Measurements from ENCODE around the gene IFI44L. TPM values are rescaled to one million over a fixed set of nuclear protein-coding genes. Genes with fewer than 3 reads are reported as not detected.

IFI44L gene
- total RNA-seq, 2 donors from 2014 or later = 1.2 to 7.4 TPM

DNA sequence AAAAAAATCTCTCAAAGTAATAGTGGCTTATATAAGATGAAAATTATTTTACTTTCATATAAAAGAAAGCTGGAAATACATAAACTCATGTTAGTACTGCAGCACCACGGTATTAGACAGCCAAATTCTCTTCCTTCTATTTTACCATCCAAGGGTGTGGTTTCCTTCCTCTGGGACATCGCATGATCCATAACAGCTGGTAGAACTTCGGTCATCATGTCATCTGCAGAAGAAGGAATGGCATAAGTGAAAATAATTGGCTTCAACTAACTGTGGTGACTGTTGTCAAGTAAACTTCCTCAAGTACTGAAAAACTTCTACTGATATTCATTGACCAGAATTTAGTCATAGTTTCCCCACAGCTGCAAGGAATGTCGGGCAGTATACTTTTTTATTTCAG lies 28.3 kb upstream of the IFI44L start:
- intact Hi-C loops (cut with DNase I) = no loop called here
- Histone ChIP-seq H3K36me3 (no peaks in the 10 kb centered on the region), H3K27ac (no peak overlapping the region), H3K27me3 (replicated peaks; ENCODE audit: insufficient read depth) (no peaks in the 10 kb centered on the region), H3K4me3 (no peak overlapping the region), H3K4me1 (replicated peaks) (no peaks in the 10 kb centered on the region), H3K9me3 (no peaks in the 10 kb centered on the region)
- 71% methylated on average over 4 of the region's 4 CpGs for WGBS
- no peak for DNase-seq (ENCODE audit: low spot score)
- TF ChIP-seq POLR2AphosphoS5 (IDR thresholded peaks at IDR 0.05) (no peak), POLR2A (IDR thresholded peaks at IDR 0.05) (no peak)
- TF ChIP-seq, protein P1, sequence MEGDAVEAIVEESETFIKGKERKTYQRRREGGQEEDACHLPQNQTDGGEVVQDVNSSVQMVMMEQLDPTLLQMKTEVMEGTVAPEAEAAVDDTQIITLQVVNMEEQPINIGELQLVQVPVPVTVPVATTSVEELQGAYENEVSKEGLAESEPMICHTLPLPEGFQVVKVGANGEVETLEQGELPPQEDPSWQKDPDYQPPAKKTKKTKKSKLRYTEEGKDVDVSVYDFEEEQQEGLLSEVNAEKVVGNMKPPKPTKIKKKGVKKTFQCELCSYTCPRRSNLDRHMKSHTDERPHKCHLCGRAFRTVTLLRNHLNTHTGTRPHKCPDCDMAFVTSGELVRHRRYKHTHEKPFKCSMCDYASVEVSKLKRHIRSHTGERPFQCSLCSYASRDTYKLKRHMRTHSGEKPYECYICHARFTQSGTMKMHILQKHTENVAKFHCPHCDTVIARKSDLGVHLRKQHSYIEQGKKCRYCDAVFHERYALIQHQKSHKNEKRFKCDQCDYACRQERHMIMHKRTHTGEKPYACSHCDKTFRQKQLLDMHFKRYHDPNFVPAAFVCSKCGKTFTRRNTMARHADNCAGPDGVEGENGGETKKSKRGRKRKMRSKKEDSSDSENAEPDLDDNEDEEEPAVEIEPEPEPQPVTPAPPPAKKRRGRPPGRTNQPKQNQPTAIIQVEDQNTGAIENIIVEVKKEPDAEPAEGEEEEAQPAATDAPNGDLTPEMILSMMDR (IDR thresholded peaks at IDR 0.05) = no peak

DNA sequence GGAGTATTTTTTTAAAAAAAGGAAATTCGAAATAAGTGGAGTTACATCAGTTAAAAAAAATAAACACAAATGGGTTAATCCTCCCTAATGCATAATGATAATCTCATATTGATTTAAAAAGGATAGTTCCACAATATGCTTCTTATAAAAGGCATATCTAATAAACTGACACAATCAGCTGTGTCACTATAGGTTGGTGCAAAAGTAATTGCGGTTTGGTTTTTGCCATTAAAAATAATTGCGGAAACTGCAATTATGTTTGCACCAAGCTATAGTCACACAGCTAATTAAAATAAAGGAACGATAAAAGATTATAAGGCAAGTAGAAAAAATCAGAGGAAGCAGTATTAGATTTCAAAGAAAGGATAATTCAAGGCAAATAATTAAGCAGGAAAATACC lies 21.0 kb upstream of the IFI44L start:
- TF ChIP-seq POLR2A (IDR thresholded peaks at IDR 0.05) (no peak), POLR2AphosphoS5 (IDR thresholded peaks at IDR 0.05) (no peak)
- TF ChIP-seq, protein P1 (IDR thresholded peaks at IDR 0.05) = no peak
- no peaks in the 10 kb centered on the region for H3K4me1 ChIP-seq (replicated peaks)
- intact Hi-C loops (cut with DNase I) = no loop called here
- no peak overlapping the region for H3K27ac ChIP-seq
- no peaks in the 10 kb centered on the region for H3K9me3 ChIP-seq
- no peaks in the 10 kb centered on the region for H3K36me3 ChIP-seq
- no peak overlapping the region for H3K4me3 ChIP-seq
- WGBS = 77% methylated on average over 4 of the region's 4 CpGs
- no peaks in the 10 kb centered on the region for H3K27me3 ChIP-seq (replicated peaks; ENCODE audit: insufficient read depth)
- no peak for DNase-seq (ENCODE audit: low spot score)

DNA sequence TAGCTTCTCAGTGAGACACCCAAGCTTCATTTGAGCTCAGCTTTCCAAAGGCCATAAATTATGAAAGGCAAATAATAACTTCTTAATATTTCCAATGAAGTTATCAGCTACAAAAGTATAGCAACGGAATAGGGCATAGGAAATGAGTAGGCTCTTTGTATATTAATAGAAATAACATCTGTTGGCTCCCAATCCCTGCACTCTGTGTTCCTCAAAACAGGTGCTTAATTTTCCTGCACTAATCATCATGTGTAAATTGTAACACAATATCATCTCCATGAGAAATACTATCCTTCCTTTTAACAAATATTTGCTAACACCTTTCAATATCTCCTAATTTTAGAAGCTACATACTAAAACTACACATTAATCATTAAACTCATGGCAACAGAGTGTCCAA lies 19.2 kb upstream of the IFI44L start:
- H3K36me3 ChIP-seq = no peaks in the 10 kb centered on the region
- H3K9me3 ChIP-seq = no peaks in the 10 kb centered on the region
- H3K27me3 ChIP-seq (replicated peaks; ENCODE audit: insufficient read depth) = no peaks in the 10 kb centered on the region
- 50% methylated on average over 1 of the region's 1 CpG for WGBS
- DNase-seq (ENCODE audit: low spot score) = no peak
- H3K4me3 ChIP-seq = no peak overlapping the region
- H3K4me1 ChIP-seq (replicated peaks) = no peaks in the 10 kb centered on the region
- H3K27ac ChIP-seq = no peak overlapping the region
- intact Hi-C loops (cut with DNase I) = no loop called here
- TF ChIP-seq, protein P1 (IDR thresholded peaks at IDR 0.05) = no peak
- TF ChIP-seq POLR2AphosphoS5 (IDR thresholded peaks at IDR 0.05) = no peak
- TF ChIP-seq POLR2A (IDR thresholded peaks at IDR 0.05) = no peak

DNA sequence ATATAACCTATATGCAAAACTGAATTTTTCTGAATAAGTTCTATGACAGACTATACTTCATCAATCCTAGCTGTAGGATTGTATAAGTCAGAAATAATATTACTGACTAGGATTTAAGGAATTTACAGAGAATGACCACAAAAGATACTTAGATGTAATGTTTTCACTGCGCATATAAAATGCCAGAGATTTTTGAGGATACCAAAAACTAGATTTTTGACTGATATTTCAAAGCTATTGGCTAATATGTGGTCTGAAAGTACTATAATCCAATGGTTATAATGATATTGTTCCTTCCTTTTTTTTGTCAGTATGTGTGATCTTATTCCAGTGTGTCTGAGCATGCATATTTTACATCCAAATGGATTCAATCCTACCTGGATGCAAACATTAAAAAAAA lies 17.0 kb upstream of the IFI44L start:
- intact Hi-C loops (cut with DNase I) = no loop called here
- TF ChIP-seq, protein P1 (IDR thresholded peaks at IDR 0.05) = no peak
- no peak for TF ChIP-seq POLR2AphosphoS5 (IDR thresholded peaks at IDR 0.05)
- TF ChIP-seq POLR2A (IDR thresholded peaks at IDR 0.05) = no peak
- Histone ChIP-seq H3K9me3 (no peaks in the 10 kb centered on the region), H3K4me3 (no peak overlapping the region), H3K36me3 (no peaks in the 10 kb centered on the region), H3K27me3 (replicated peaks; ENCODE audit: insufficient read depth) (no peaks in the 10 kb centered on the region), H3K4me1 (replicated peaks) (no peaks in the 10 kb centered on the region), H3K27ac (no peak overlapping the region)
- DNase-seq (ENCODE audit: low spot score) = no peak
- 94% methylated on average over 1 of the region's 1 CpG for WGBS

DNA sequence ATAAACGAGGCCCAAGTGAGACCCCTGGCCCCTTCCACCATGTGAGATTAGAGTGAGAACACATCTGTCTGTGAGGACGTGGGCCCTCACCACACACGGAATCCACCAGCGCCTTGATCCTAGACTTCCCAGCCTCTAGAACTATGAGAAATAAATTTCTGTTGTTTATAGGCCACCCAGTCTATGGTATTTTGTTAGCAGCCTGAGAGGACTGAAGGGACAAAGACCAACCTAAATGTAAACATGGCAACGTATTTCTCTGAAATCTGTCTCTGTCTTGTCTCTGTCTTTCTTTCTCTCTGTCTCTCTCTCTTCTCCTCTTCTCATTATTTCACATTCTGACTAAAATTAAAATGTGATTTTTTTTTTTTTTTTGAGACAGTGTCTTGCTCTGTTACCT lies 15.6 kb upstream of the IFI44L start:
- H3K27ac ChIP-seq = no peak overlapping the region
- WGBS = 84% methylated on average over 5 of the region's 5 CpGs
- H3K36me3 ChIP-seq = no peaks in the 10 kb centered on the region
- H3K4me1 ChIP-seq (replicated peaks) = no peaks in the 10 kb centered on the region
- intact Hi-C loops (cut with DNase I) = loop anchor here (5.0 kb wide), 1 partner anchor 462 kb away; no protein-coding TSS in a partner anchor
- H3K9me3 ChIP-seq = no peaks in the 10 kb centered on the region
- no peaks in the 10 kb centered on the region for H3K27me3 ChIP-seq (replicated peaks; ENCODE audit: insufficient read depth)
- TF ChIP-seq POLR2A (IDR thresholded peaks at IDR 0.05) = no peak
- no peak for TF ChIP-seq POLR2AphosphoS5 (IDR thresholded peaks at IDR 0.05)
- TF ChIP-seq, protein P1 (IDR thresholded peaks at IDR 0.05) = no peak
- H3K4me3 ChIP-seq = no peak overlapping the region
- no peak for DNase-seq (ENCODE audit: low spot score)
